ENCODE measurements around the gene CGRRF1. TPM values are rescaled to one million over a fixed set of nuclear protein-coding genes. Genes with fewer than 3 reads are reported as not detected.

CGRRF1 gene
- total RNA-seq, 1 donor from 2014 or later = 13.7 TPM

DNA sequence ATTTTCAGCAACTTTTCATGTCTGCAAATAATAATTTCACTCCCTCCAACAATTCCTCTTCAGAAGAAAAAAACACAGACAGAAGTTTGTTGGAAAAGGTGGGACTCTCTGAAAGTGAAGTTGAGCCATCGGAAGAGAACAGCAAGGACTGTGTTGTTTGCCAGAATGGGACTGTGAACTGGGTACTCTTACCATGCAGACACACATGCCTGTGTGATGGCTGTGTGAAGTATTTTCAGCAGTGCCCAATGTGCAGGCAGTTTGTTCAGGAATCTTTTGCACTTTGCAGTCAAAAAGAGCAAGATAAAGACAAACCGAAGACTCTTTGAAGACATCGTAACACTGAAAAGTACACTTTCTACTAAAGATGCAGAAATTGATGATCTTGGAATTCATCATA lies 28.3 kb downstream of the CGRRF1 start:
- no peak for DNase-seq (ENCODE audit: low read depth)

DNA sequence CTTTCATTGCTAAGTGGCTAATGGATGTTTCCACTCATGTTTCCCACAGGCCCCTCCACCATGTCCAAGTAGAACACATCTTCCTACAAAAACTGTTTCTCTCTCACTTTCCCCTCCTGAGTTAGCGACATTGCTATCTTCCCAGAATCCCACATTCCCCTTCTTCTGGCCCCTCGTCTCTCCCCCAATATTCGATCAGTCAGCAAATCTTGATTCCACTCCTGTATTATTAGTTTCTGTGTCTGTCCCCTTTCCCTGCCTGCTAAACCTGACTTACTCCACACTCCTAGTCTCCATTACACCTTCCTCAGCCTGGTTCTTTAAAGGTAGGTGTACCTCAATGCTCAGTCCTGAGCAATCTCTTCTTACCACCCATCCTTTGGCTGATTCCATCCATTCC lies 37.9 kb downstream of the CGRRF1 start:
- DNase-seq (ENCODE audit: low read depth) = no peak

DNA sequence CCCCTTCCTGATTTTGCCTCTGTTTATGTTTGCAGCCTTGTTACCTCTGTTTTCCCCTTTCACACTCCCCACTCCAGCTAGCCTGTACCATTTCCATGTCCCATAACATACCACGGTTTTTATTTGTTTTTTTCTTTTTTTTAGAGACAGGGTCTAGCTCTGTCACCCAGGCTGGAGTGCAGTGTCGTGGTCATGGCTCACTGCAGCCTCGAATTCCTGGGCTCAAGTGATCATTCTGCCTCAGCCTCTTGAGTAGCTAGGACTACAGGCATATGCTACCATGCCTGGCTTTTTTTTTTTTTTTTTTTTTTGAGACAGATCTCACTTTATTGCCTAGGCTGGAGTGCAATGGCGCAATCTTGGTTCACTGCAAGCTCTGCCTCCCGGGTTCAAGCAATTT lies 38.8 kb downstream of the CGRRF1 start:
- no peak for DNase-seq (ENCODE audit: low read depth)

DNA sequence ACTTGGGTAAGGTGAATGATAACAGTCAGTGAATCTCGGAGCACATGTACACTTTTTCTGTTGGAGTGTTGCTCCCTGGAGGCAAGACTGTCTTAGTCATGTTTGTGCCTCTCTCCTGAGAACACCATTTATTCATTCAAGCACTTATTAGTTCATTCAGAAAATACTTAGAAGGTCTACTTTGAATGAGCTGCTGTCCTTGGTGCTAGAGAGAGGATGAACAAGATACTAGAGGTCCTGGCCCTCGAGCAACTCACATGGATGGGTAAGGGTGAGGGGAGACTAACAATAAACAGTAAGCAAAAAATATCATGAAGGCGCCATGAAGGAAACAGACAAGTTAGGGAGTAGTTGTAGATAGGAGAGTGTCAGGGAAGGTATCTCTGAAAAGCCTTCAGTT lies 40.2 kb downstream of the CGRRF1 start:
- DNase-seq (ENCODE audit: low read depth) = peak; percentile 44

DNA sequence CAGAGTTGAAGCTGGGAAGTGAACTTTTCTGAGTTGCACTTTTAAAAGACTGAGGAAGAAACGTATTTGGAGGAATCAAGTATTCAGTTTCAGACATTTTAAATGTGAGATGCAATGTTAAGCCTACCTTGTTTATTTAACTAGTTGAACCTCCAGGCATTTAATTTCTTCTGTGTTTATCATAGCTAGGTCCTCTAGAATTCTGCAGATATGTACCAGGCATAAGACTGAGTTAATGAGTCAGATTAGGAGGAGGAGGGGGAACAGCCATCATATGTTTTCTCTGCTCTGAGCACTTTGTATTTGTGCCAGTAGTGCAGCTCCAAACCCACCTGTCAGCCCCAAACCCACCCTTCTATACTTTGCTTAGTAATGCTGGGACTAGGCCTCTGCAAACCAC lies 40.8 kb downstream of the CGRRF1 start:
- no peak for DNase-seq (ENCODE audit: low read depth)

DNA sequence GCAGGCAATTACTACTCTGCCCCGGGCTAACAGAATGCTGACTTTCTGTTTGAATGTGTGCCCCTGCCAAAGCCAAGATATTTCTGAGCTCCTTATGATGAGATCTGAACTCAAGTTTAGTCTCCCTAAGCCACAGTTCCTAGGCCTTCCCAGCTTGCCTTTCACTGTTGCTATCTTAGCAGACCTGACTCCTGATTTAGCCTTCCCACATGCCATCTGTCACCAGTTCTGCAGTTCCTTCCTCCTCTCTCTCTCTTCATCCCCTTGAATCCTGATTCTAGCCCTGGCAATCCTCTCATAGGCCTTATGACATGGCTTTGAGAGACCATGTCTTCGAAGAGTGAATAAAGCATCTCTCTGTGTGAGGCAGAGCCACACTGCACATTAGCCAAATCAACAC lies 44.7 kb downstream of the CGRRF1 start:
- peak; percentile 68 for DNase-seq (ENCODE audit: low read depth)

DNA sequence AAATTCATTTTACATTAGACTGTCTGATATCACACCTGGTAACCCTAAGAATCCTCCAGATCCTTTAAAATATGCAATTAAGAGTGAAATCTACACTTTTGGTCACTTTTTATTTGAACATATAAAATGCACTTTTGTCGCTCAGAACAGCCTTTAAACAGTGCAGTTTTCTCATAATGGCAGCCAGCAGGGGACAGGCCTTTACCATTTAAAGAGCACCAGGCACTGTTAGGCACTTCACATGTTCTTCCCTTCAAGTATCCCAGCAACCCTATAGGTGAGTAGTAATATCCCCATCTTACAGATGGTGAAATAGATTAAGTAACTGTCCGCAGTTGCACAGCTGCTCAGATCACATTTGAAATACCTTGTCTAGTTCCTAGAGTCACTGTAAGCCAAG lies 45.9 kb downstream of the CGRRF1 start:
- no peak for DNase-seq (ENCODE audit: low read depth)

DNA sequence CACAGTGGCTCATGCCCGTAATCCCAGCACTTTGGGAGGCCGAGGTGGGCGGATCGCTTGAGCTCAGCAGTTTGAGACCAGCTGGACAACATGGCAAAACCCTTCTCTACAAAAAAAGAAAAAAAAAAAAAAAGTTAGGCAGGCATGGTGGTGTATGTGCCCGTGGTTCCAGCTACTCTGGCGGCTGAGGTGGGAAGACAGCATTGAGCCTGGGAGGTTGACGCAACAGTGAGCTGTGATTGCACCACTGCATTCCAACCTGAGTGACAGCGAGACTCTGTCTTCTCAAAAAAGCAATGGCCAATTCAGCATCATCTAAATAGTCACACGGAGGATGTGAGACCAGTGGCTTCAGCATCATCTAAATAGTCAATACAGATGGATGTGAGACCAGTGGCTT lies 46.8 kb downstream of the CGRRF1 start:
- no peak for DNase-seq (ENCODE audit: low read depth)

DNA sequence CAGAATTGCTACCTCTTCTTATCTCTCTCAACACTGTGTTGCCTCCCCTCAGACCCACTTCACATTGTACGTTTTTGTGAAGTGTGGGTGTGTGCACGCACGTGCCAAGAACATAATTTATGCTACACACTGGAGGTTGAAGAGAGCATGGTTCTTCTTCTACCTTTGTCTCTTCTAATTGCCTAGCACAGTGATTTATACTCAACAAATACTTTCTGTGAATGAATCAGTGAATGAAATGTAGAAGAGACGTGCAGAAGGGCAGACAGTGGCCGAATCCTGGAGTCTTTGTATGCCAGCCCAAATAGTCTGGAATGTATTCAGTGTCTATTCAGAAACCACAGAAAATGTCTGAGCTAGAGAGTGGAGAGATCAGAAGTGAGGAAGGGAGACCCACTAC lies 52.6 kb downstream of the CGRRF1 start:
- peak; percentile 27 for DNase-seq (ENCODE audit: low read depth)

DNA sequence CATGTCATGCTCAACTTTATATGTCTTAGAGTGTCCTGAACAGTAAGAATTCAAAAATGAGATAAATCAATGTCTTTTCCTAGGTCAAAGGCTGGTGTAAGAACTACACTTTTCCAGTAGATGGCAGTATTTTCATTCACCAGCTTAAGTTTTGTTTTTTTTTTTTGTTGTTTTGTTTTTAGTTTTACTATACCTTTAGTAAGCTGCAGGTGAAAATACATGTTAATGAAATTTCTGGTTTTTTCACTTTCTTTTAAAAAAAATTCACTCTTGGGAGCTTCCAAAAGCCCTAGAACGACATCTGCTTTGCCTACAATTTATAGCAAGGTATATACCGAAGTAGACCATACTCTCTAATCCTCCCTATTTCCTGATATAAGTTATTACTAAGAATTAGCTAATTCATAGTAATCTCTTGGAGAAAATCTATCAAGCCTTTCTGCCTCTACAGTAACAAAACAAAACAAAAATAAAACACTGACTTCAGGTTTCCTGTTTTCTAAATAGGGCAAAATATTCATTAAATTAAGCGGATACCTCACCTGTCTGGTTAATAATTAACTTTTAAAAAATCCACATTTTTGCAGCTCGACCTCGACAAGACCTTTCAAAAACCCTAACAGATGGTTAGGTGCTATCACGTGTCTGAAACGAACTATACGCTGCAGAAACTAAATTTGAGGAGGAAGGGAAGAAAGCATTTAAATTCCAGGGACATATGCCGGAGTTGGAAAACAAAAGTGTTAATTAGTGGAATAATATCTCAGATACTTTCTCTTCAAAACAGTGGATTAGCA lies 54.6 kb downstream of the CGRRF1 start:
- DNase-seq (ENCODE audit: low read depth) = peak; percentile 50

DNA sequence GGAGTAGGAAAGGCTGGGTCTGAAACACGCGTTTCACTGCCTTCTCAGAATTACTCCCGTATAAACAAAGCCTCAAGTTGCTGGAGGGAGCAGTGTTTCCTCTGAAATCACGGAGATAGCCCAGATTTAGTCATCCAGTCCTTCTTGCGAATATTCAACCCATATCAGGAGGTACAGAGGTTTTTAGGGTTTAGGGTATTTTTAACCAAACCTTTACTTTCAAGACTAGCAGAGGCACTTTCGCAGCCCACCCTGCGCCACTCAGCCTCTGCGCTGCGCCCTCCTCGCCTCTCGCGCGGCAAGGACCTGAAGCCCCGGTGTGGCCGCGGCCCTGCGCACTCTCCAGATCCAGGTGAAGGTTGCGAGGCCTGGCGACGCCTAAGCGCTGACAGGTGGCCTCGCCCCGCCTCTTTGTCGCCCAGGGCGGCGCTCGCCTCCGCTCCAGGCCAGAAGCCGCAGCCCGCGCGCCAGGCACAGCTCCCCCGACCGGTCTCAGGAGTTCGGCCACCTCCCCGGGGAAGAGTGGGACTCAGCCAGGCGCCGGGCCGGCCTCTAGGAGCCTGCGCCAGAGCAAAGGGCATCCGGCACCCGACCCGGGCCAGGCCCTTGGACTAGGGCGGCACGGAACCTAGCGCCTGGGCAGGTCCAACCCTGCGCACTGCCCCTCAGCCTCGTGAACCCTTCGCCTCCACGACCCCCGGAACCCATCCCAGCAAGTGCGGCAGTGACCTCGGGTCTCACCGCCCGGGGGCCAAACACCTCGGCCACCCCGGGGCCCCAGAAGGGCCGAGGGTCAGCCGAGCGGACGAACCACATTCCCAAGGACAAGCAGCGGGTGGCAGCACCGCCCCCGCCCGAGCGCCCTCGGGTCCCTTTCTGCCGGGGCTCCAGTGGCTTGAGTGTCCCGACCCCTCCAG lies 55.4 kb downstream of the CGRRF1 start:
- DNase-seq (ENCODE audit: low read depth) = peak; percentile 79

DNA sequence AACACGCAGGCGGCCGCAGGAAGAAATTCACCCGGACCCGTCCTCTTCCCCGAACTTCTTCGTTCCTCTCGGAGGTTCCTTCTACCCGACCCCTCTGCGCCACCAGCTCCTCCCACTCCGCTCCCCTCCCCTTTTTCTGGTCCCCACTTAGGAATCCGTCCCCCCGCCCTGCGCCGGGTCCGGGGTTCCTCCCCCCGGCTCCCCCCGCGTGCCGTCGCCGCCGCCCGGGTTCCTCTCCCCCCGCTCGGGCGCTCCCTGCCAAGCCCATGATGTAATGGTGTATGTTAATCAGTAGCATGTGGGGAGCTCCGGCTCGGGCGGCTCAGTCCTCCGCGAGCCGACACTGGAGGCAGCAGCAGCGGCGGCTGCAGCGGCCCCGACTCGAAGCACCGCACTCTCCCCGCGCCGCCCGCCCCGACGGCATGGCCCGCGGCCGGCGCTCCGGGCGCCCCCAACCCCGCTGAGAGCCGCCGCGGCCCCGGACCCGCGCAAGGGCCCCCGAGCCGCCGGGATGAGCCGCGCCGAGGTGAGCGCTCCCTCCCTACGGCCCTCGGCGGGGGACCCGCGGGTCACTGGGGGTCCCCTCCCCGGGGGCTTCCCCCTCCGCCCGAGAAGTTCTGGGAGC lies 56.2 kb downstream of the CGRRF1 start:
- peak; percentile 94 for DNase-seq (ENCODE audit: low read depth)

DNA sequence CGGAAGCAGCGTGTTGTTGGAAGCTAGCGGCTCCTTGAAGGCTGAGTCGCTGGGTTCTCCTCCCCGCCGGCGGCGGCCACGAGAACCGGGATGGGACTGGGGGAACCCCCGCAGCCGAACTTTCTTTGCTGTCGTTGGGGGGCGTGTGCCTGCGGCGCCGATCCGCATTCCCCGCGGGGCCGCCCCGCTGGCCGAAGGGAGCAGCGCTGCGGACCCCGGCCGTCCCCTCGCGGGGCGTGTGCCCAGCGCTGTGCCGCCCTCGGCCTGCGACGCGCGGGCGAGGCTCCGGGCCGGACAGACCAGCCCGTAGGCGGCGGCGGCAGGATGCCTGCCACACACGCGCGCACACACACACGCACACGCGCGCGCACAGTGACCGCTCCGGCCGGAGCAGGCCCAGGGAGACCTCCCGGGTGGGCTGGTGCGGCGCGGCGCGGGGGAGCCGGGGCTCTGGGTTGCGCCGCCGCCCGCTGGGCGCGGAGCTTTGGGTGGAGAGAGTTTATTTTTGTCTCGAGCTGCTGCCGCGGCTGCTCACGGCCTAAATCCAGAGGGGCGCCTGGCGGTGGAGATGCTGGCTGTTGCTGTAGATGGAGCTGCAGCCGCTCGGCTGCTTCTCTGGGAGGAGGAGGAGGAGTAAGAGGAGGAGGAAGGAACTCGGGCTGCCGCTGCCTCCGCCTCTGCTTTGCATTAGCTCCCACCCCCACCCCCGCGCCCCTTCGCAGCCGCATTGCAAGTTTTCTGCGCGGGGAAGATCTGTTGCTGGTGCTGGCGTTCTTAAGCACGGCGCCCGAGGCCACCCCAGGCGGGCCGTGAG lies 56.9 kb downstream of the CGRRF1 start, which contains the start of gene SAMD4A:
TSS of gene SAMD4A (plus strand) at position 719 of the 814 bp plus-strand sequence. CDS start 789 bp downstream, outside the sequence.
- DNase-seq (ENCODE audit: low read depth) = peak; percentile 88

DNA sequence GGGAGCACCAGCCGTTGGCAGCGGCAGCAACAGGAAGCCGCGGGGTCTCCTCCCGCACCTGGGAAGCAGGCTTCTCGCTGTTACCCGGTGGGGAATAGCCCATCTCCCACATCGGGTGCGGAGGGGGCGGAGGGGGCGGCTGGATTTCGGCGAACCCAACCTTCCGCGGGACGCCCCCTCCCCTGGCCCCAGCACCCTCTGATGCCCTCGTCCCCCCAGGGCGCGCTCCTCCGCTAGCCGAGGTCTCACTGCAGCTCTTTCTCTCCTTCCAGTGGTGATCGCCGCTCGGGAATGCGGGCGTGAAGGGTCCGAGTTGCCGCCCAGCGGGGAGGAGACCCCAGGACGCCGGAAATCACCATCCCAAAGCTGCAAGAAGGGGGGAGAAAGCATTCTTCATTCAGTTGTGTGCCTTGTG lies 57.5 kb downstream of the CGRRF1 start:
- peak; percentile 47 for DNase-seq (ENCODE audit: low read depth)

DNA sequence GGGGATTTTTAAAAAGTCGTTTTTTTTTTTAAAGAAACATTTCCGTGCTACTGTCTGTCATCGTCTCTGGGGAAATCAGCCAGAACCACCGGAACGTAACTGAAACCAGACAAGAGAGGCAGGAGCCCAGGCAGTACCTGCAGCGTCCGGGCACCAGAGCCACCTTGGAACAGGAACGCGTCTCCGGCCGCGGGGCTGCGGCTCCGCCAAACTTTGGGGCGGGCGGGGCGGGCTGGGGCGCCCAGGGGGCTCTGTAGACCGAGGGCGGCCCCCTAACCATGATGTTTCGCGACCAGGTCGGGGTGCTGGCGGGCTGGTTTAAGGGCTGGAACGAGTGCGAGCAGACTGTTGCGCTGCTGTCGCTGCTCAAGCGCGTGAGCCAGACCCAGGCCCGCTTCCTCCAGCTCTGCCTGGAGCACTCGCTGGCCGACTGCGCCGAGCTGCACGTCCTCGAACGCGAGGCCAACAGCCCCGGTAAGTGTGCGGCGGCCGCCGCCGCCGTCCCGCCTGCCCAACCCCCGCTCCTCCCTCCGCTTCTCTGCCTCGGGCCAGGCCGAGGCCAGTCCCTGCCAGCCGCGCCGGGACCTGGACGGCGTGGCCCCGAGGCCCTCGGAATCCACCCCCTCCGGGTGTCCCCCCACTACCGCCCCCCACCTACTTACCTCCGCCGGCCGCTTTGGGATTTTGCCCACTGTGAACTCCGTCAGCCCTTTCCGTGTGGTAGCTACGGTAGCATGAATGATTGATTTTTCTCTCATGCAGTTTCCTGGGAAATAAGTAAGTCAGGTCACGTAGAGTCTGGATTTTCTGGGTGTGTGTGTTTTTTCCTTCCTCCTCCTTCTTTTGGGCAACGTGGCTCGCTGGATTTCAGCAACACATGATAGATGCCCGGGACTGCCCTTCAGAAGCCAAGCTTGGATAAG lies 58.2 kb downstream of the CGRRF1 start:
- DNase-seq (ENCODE audit: low read depth) = peak; percentile 52

DNA sequence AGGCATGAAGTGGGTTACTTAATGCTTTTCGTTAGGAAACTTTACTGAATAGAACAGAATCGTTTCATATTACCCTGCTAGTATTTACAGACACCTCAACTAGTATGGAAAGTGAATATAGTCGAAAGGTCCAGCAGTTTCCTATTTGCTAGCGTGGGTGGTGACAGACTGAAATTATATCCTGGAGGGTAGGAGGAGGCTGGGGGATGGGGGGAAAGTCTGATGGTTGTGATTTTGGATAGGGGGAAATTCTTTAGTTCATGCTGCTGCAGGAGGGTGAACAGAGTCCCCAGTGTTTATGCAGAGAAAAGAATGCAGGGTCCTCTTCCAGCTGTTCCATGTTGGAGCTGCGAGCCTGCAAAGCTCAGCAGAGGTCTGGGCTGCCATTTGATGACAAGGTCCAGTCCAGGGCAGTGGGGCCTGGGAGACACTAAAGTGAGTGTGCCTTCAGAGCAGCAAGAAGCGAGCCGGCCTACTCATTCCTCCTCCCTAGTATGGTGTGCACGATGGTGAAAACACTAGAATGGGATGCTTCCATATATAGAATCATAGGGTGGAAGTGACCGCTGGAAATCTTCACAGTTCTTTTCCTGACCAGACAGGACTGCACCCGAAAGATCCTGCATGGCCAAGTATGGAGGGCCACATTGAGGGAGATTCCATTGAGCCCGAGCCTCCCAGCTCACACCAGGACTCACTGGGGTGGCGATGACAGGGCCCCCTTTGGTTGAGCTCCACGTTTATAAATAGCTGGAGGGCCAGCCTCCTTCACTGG lies 59.3 kb downstream of the CGRRF1 start:
- peak; percentile 52 for DNase-seq (ENCODE audit: low read depth)

DNA sequence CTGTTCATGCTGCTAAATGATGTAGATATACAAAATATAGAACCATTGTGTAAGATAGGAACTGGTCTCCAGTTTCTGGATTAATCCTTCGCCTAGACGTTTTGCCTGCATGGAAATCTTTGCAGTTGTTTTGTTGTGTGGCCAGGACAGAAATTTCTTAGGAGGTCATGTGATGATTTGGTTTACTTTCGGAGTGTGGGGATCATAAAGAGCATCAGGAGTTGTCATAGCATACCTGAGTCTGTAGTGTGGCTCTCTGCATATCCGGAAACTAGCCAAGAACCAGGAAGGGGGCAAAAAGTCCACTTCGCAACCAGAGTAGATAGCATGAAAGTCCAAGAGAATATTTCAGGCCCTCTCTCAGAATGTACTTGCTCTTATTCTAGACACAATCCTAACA lies 60.3 kb downstream of the CGRRF1 start:
- no peak for DNase-seq (ENCODE audit: low read depth)

DNA sequence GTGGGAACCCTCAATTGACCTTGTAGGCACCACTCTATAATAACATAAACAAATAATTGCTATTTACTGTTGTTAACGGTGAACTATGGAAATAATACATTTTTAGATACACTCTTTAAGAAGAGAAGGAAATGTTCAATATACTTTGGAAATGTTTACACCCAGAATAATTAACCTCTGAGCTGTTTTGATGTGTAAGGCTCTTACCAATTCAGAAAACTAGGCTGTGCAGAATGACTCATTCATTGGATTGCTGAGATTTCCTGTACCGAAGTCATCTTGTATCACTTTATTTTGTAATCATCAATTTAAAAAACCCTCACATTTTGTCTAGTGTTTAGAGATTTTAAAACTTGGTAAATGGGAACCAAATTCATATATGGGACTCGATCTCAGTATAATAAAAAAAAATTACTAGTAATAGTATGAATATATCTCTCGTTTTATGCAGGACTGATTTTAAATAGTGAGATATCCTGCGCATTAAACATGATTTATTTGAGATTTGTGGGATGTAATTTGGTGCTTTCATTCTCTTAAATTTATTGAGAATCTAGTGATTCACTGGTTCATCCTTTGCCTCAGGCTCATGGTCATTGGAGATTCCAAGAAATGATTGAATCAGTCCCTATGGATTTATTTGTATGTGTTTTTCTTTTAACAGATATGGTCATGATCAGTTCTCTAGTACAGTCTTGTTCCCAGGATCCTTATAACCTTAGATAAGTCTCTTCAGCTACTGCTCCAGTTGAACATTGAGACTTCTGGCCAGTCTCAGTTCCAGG lies 61.1 kb downstream of the CGRRF1 start:
- no peak for DNase-seq (ENCODE audit: low read depth)

Data from myocyte (in vitro differentiated cells).